ENCODE measurements around the gene CCDC181.

CCDC181 gene

DNA sequence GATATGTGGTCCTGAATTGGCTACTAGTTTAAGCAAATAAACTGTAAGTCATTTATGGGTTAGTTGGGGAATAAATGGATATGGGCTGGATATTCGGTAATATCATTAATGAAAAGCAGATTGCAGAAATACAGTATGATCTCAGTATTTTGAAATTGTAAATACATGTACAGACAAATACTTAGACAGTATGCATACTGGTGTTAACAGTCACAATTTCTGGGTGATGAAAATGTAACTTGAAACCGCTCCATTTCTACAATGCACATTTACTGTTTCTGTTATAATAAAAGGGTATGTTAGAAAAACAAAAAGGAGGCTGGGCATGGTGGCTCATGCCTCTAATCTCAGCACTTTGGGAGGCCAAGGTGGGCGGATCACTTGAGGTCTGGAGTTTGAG is 31.3 kb downstream of the CCDC181 start:
- no peaks in the 10 kb centered on the region for H4K20me1 ChIP-seq (ENCODE audit: control insufficient read depth, insufficient read depth, low read depth, low read length)
- no peaks in the 10 kb centered on the region for H3K79me2 ChIP-seq (ENCODE audit: control insufficient read depth, low read length)
- no peaks in the 10 kb centered on the region for H3K27me3 ChIP-seq (ENCODE audit: control insufficient read depth, low read length)
- TF ChIP-seq EZH2phosphoT487 (IDR thresholded peaks at IDR 0.05; ENCODE audit: borderline replicate concordance, low read length), result no peak
- TF ChIP-seq, protein P1, sequence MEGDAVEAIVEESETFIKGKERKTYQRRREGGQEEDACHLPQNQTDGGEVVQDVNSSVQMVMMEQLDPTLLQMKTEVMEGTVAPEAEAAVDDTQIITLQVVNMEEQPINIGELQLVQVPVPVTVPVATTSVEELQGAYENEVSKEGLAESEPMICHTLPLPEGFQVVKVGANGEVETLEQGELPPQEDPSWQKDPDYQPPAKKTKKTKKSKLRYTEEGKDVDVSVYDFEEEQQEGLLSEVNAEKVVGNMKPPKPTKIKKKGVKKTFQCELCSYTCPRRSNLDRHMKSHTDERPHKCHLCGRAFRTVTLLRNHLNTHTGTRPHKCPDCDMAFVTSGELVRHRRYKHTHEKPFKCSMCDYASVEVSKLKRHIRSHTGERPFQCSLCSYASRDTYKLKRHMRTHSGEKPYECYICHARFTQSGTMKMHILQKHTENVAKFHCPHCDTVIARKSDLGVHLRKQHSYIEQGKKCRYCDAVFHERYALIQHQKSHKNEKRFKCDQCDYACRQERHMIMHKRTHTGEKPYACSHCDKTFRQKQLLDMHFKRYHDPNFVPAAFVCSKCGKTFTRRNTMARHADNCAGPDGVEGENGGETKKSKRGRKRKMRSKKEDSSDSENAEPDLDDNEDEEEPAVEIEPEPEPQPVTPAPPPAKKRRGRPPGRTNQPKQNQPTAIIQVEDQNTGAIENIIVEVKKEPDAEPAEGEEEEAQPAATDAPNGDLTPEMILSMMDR (IDR thresholded peaks at IDR 0.05; ENCODE audit: low read depth, low read length, poor library complexity, severe bottlenecking), result no peak
- H3K9me2 ChIP-seq (replicated peaks; ENCODE audit: control insufficient read depth, low read length), result no peaks in the 10 kb centered on the region
- no peaks in the 10 kb centered on the region for H3K4me1 ChIP-seq (ENCODE audit: control insufficient read depth, low read length)
- peaks cover 4% of the 10 kb centered on the region; the same call in 1 of the 2 replicates for H3K36me3 ChIP-seq (ENCODE audit: control insufficient read depth, low read length)
- H3K27ac ChIP-seq (ENCODE audit: low read depth, low read length), result no peak overlapping the region
- no peak overlapping the region for H3K4me3 ChIP-seq (ENCODE audit: low read length)
- H3K9me3 ChIP-seq (ENCODE audit: control insufficient read depth, insufficient read depth, low read length), result no peaks in the 10 kb centered on the region
- H3F3A ChIP-seq (ENCODE audit: control insufficient read depth, insufficient read depth), result no peaks in the 10 kb centered on the region
- H3K4me2 ChIP-seq (ENCODE audit: low read length), result no peak overlapping the region

DNA sequence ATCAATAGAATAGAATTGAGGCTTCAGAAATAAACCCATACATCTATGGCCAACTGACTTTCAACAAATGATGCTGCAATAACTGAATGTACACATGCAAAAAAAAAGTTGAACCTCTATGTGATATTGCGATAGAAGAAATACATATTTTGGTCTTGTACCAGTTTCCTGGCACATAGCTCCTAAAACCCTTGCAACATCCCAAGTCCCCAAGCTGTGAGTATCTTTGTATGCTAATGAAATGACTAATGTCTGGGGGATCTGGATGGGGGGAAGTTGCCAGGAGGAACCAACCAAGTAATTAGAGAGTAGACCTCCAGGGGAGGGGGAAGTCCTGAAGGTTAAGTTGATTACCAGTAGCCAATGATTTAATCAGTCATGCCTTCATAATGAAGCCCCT is 34.9 kb downstream of the CCDC181 start:
- TF ChIP-seq, protein P1 (IDR thresholded peaks at IDR 0.05; ENCODE audit: low read depth, low read length, poor library complexity, severe bottlenecking), result no peak
- TF ChIP-seq EZH2phosphoT487 (IDR thresholded peaks at IDR 0.05; ENCODE audit: borderline replicate concordance, low read length), result no peak
- Histone ChIP-seq H3K4me3 (ENCODE audit: low read length) (no peak overlapping the region), H4K20me1 (ENCODE audit: control insufficient read depth, insufficient read depth, low read depth, low read length) (no peaks in the 10 kb centered on the region), H3K9me2 (replicated peaks; ENCODE audit: control insufficient read depth, low read length) (no peaks in the 10 kb centered on the region), H3K27ac (ENCODE audit: low read depth, low read length) (no peak overlapping the region), H3K36me3 (ENCODE audit: control insufficient read depth, low read length) (peaks cover 12% of the 10 kb centered on the region), H3K4me2 (ENCODE audit: low read length) (no peak overlapping the region), H3K79me2 (ENCODE audit: control insufficient read depth, low read length) (no peaks in the 10 kb centered on the region), H3K27me3 (ENCODE audit: control insufficient read depth, low read length) (no peaks in the 10 kb centered on the region), H3K4me1 (ENCODE audit: control insufficient read depth, low read length) (no peaks in the 10 kb centered on the region), H3K9me3 (ENCODE audit: control insufficient read depth, insufficient read depth, low read length) (no peaks in the 10 kb centered on the region), H3F3A (ENCODE audit: control insufficient read depth, insufficient read depth) (no peaks in the 10 kb centered on the region)

DNA sequence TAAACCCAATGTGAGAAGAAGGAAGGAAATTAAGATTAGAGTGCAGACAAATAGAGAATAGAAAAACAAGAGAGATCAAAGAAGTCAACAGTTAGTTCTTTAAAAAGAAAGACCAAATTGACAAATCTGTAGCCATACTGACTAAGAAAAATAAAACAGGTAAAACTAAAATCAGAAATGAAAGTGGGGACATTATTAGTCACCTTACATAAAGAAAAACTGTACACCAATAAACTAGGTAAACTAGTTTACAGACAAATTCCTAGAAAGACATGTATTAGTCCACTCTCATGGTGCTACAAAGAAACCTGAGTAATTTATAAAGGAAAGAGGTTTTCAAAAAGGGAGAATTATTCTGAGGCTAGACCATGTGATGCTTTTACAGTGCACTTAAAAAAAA is 37.0 kb downstream of the CCDC181 start:
- H3K9me3 ChIP-seq (ENCODE audit: control insufficient read depth, insufficient read depth, low read length), result no peaks in the 10 kb centered on the region
- no peak overlapping the region for H3K4me3 ChIP-seq (ENCODE audit: low read length)
- H3F3A ChIP-seq (ENCODE audit: control insufficient read depth, insufficient read depth), result no peaks in the 10 kb centered on the region
- no peak for TF ChIP-seq EZH2phosphoT487 (IDR thresholded peaks at IDR 0.05; ENCODE audit: borderline replicate concordance, low read length)
- TF ChIP-seq, protein P1 (IDR thresholded peaks at IDR 0.05; ENCODE audit: low read depth, low read length, poor library complexity, severe bottlenecking), result no peak
- H3K27ac ChIP-seq (ENCODE audit: low read depth, low read length), result no peak overlapping the region
- no peaks in the 10 kb centered on the region for H3K9me2 ChIP-seq (replicated peaks; ENCODE audit: control insufficient read depth, low read length)
- H3K36me3 ChIP-seq (ENCODE audit: control insufficient read depth, low read length), result peaks cover 22% of the 10 kb centered on the region
- H3K79me2 ChIP-seq (ENCODE audit: control insufficient read depth, low read length), result no peaks in the 10 kb centered on the region
- H3K27me3 ChIP-seq (ENCODE audit: control insufficient read depth, low read length), result no peaks in the 10 kb centered on the region
- no peak overlapping the region for H3K4me2 ChIP-seq (ENCODE audit: low read length)
- no peaks in the 10 kb centered on the region for H4K20me1 ChIP-seq (ENCODE audit: control insufficient read depth, insufficient read depth, low read depth, low read length)
- no peaks in the 10 kb centered on the region for H3K4me1 ChIP-seq (ENCODE audit: control insufficient read depth, low read length)

DNA sequence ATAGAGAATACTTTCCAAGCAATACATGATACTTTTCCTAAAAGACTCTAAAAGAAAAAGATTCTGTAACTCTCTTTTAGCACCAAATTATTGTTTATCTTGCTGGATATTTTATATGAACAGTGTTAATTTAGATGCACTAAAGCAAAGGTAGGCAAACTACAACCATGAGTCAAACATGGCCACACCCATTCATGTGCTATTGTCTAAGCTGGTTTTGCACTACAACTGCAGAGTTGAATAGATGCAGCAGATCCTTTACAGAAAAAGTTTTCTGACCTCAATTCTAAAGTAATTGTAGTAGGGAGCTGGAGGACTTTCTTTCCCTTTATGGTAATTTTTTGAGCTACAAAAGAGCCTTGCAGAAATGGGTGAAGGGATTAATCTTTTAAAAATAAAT is 39.9 kb downstream of the CCDC181 start:
- Histone ChIP-seq H4K20me1 (ENCODE audit: control insufficient read depth, insufficient read depth, low read depth, low read length) (no peaks in the 10 kb centered on the region), H3K79me2 (ENCODE audit: control insufficient read depth, low read length) (no peaks in the 10 kb centered on the region), H3K4me3 (ENCODE audit: low read length) (no peak overlapping the region), H3K36me3 (ENCODE audit: control insufficient read depth, low read length) (peaks cover 26% of the 10 kb centered on the region), H3K4me2 (ENCODE audit: low read length) (no peak overlapping the region), H3K27ac (ENCODE audit: low read depth, low read length) (no peak overlapping the region), H3K9me3 (ENCODE audit: control insufficient read depth, insufficient read depth, low read length) (no peaks in the 10 kb centered on the region), H3K27me3 (ENCODE audit: control insufficient read depth, low read length) (no peaks in the 10 kb centered on the region), H3F3A (ENCODE audit: control insufficient read depth, insufficient read depth) (no peaks in the 10 kb centered on the region), H3K4me1 (ENCODE audit: control insufficient read depth, low read length) (no peaks in the 10 kb centered on the region), H3K9me2 (replicated peaks; ENCODE audit: control insufficient read depth, low read length) (no peaks in the 10 kb centered on the region)
- TF ChIP-seq, protein P1 (IDR thresholded peaks at IDR 0.05; ENCODE audit: low read depth, low read length, poor library complexity, severe bottlenecking), result no peak
- no peak for TF ChIP-seq EZH2phosphoT487 (IDR thresholded peaks at IDR 0.05; ENCODE audit: borderline replicate concordance, low read length)

All from DOHH2 (cell line).